ENCODE data around the gene GLS. TPM values are rescaled to one million over a fixed set of nuclear protein-coding genes. Genes with fewer than 3 reads are reported as not detected.

Gene GLS
- total and polyA plus RNA-seq, 9 of the 15 experiments (the other 6 are each of a cell fraction or from before 2014, with no cell fraction given), result 13.7 to 77.5 (median 48.2) TPM

DNA sequence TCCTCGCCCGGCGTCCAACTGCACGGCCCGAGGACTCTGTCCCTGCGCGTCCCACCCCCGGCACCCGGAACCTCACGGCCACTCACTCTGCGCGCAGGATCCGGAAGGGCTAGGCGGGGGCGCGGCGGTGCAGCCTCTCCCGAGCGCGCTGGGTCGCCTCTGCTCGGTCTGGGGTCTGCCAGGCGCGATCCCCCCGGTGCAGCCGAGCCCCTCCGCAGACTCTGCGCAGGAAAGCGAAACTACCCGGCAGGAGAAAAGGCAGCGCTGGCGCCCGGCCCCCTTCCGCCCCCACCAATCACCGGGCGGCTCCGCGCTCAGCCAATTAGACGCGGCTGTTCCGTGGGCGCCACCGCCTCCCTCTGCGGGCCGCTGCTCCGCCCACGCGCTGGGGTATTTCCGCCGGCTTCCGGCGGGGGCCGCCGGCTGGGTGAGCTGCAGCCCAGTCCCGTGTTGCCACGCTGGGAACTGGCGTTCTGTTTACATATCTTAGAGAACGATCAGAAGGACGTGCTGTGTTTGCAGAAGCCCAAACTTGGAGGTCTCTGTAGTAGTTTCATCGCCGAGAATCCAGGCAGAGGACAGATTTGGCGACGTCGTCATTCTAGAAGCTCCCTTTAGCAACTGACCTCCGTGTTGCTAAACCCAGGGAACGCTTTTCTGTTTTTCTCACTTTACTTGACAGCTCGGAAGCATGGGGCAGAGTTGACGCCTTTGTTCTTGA, 133.5 kb downstream of the GLS start, which contains the start of gene STAT1 (continued):
- TF ChIP-seq, protein P1, sequence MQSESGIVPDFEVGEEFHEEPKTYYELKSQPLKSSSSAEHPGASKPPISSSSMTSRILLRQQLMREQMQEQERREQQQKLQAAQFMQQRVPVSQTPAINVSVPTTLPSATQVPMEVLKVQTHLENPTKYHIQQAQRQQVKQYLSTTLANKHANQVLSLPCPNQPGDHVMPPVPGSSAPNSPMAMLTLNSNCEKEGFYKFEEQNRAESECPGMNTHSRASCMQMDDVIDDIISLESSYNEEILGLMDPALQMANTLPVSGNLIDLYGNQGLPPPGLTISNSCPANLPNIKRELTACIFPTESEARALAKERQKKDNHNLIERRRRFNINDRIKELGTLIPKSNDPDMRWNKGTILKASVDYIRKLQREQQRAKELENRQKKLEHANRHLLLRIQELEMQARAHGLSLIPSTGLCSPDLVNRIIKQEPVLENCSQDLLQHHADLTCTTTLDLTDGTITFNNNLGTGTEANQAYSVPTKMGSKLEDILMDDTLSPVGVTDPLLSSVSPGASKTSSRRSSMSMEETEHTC (IDR thresholded peaks at IDR 0.05), result no peak
- TF ChIP-seq RBM17 (IDR thresholded peaks at IDR 0.05; ENCODE audit: borderline replicate concordance, low read depth, low read length) (no peak), RBM14 (IDR thresholded peaks at IDR 0.05; ENCODE audit: borderline replicate concordance, insufficient read depth, low read depth, low read length) (no peak), ZNF780A (CRISPR knock-in tag; IDR thresholded peaks at IDR 0.05) (no peak), EGR1 (conservative IDR thresholded peaks at IDR 0.05) (peak; percentile 100), HDAC6 (IDR thresholded peaks at IDR 0.05; ENCODE audit: low read depth, low read length) (no peak), TGIF2 (CRISPR knock-in tag; IDR thresholded peaks at IDR 0.05) (0 out of 2 replicates have a peak, but pooled peaks have one; percentile 58), HOXB6 (CRISPR knock-in tag; IDR thresholded peaks at IDR 0.05; ENCODE audit: borderline replicate concordance) (no peak), SAP30 (IDR thresholded peaks at IDR 0.05; ENCODE audit: borderline replicate concordance, insufficient read depth, low read depth, low read length, poor library complexity, severe bottlenecking) (peak; percentile 65), SREBF2 (CRISPR knock-in tag; IDR thresholded peaks at IDR 0.05) (no peak), TCFL5 (CRISPR knock-in tag; conservative IDR thresholded peaks at IDR 0.05) (no peak), HDAC8 (tag; IDR thresholded peaks at IDR 0.05) (no peak), ZNF133 (CRISPR knock-in tag; IDR thresholded peaks at IDR 0.05) (no peak)
- TF ChIP-seq, protein P2, sequence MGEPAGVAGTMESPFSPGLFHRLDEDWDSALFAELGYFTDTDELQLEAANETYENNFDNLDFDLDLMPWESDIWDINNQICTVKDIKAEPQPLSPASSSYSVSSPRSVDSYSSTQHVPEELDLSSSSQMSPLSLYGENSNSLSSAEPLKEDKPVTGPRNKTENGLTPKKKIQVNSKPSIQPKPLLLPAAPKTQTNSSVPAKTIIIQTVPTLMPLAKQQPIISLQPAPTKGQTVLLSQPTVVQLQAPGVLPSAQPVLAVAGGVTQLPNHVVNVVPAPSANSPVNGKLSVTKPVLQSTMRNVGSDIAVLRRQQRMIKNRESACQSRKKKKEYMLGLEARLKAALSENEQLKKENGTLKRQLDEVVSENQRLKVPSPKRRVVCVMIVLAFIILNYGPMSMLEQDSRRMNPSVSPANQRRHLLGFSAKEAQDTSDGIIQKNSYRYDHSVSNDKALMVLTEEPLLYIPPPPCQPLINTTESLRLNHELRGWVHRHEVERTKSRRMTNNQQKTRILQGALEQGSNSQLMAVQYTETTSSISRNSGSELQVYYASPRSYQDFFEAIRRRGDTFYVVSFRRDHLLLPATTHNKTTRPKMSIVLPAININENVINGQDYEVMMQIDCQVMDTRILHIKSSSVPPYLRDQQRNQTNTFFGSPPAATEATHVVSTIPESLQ (CRISPR knock-in tag; IDR thresholded peaks at IDR 0.05), result 0 out of 2 replicates have a peak, but pooled peaks have one; percentile 50
- TF ChIP-seq, protein P3, sequence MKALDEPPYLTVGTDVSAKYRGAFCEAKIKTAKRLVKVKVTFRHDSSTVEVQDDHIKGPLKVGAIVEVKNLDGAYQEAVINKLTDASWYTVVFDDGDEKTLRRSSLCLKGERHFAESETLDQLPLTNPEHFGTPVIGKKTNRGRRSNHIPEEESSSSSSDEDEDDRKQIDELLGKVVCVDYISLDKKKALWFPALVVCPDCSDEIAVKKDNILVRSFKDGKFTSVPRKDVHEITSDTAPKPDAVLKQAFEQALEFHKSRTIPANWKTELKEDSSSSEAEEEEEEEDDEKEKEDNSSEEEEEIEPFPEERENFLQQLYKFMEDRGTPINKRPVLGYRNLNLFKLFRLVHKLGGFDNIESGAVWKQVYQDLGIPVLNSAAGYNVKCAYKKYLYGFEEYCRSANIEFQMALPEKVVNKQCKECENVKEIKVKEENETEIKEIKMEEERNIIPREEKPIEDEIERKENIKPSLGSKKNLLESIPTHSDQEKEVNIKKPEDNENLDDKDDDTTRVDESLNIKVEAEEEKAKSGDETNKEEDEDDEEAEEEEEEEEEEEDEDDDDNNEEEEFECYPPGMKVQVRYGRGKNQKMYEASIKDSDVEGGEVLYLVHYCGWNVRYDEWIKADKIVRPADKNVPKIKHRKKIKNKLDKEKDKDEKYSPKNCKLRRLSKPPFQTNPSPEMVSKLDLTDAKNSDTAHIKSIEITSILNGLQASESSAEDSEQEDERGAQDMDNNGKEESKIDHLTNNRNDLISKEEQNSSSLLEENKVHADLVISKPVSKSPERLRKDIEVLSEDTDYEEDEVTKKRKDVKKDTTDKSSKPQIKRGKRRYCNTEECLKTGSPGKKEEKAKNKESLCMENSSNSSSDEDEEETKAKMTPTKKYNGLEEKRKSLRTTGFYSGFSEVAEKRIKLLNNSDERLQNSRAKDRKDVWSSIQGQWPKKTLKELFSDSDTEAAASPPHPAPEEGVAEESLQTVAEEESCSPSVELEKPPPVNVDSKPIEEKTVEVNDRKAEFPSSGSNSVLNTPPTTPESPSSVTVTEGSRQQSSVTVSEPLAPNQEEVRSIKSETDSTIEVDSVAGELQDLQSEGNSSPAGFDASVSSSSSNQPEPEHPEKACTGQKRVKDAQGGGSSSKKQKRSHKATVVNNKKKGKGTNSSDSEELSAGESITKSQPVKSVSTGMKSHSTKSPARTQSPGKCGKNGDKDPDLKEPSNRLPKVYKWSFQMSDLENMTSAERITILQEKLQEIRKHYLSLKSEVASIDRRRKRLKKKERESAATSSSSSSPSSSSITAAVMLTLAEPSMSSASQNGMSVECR (CRISPR knock-in tag; IDR thresholded peaks at IDR 0.05), result peak; percentile 74; the same call in 1 of the 2 replicates
- TF ChIP-seq, protein P4, sequence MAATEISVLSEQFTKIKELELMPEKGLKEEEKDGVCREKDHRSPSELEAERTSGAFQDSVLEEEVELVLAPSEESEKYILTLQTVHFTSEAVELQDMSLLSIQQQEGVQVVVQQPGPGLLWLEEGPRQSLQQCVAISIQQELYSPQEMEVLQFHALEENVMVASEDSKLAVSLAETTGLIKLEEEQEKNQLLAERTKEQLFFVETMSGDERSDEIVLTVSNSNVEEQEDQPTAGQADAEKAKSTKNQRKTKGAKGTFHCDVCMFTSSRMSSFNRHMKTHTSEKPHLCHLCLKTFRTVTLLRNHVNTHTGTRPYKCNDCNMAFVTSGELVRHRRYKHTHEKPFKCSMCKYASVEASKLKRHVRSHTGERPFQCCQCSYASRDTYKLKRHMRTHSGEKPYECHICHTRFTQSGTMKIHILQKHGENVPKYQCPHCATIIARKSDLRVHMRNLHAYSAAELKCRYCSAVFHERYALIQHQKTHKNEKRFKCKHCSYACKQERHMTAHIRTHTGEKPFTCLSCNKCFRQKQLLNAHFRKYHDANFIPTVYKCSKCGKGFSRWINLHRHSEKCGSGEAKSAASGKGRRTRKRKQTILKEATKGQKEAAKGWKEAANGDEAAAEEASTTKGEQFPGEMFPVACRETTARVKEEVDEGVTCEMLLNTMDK (IDR thresholded peaks at IDR 0.05; ENCODE audit: borderline replicate concordance, insufficient read depth, low read depth, low read length, poor library complexity, severe bottlenecking), result peak; percentile 12

All from K562 (cell line).